PFSK-1 (cell line): ENCODE data around the gene LSM12.

ENCODE experiments used
- FOXP2 ChIP-seq: optimal IDR thresholded peaks from 2 replicates; pipeline ENCODE3; 2011; ENCODE audit warnings: borderline replicate concordance, control low read depth, inconsistent platforms; ENCODE audit not compliant: insufficient read depth; ENCODE audit errors: extremely low read length, extremely low read depth
- POLR2AphosphoS5 ChIP-seq: IDR thresholded peaks from 2 replicates; pipeline ENCODE4 v1.6.1; 2012; ENCODE audit warnings: low read depth, mild to moderate bottlenecking, control low read depth, low read length, moderate library complexity
- SIN3A ChIP-seq: IDR thresholded peaks from 2 replicates; pipeline ENCODE4 v1.6.1; 2012; ENCODE audit warnings: mild to moderate bottlenecking, low read length, moderate library complexity, borderline replicate concordance; ENCODE audit not compliant: insufficient read depth
- TAF1 ChIP-seq: IDR thresholded peaks from 2 replicates; pipeline ENCODE4 v1.6.1; 2012; ENCODE audit warnings: low read length, control low read depth, borderline replicate concordance; ENCODE audit not compliant: insufficient read depth
- TF ChIP-seq, protein P1 (sequence below), 2 experiments: IDR thresholded peaks; 2 replicates each; pipeline versions ENCODE4 v1.6.1 to v1.8.0; 2011 to 2012; ENCODE audit warnings: low read depth in 2 of 2, low read length in 2 of 2, control low read depth in 1 of 2, inconsistent platforms in 1 of 2, mild to moderate bottlenecking in 1 of 2, moderate library complexity in 1 of 2; ENCODE audit not compliant: insufficient read depth in 1 of 2

Gene LSM12

DNA sequence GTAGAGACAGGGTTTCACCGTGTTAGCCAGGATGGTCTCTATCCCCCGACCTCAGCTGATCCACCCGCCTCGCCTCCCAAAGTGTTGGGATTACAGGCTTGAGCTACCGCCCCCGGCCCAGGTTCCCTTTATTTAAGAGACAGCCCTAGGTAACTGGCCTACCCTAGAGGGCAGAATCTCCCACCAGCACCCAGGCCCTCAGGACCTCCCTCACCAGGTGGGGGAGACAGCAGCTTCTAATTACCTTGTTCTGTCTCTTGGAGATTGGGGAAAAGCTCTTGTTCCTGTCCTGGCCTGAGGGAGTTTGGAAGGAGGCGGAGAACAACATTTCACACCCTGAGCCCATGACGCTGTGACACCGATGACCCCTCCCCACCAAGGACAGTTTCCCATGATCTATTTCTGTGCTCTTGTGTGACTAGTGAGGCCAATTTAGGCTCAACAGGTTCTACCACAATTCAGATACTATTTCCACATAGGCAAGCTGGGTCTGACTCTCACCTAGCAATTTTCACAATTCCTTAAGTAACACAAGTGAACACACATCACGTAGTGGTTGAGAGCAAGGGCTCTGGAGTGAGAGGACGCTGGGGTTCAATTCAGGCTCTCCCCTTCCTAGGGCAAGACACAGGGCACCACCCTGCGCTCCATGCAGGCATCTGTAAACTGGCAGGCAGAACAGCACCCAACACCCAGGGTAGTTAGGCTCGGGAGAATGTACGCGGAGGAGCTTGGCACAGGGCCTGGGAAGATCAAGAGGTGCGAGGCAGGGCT lies 36.6 kb upstream of the LSM12 start:
- TF ChIP-seq, protein P1, sequence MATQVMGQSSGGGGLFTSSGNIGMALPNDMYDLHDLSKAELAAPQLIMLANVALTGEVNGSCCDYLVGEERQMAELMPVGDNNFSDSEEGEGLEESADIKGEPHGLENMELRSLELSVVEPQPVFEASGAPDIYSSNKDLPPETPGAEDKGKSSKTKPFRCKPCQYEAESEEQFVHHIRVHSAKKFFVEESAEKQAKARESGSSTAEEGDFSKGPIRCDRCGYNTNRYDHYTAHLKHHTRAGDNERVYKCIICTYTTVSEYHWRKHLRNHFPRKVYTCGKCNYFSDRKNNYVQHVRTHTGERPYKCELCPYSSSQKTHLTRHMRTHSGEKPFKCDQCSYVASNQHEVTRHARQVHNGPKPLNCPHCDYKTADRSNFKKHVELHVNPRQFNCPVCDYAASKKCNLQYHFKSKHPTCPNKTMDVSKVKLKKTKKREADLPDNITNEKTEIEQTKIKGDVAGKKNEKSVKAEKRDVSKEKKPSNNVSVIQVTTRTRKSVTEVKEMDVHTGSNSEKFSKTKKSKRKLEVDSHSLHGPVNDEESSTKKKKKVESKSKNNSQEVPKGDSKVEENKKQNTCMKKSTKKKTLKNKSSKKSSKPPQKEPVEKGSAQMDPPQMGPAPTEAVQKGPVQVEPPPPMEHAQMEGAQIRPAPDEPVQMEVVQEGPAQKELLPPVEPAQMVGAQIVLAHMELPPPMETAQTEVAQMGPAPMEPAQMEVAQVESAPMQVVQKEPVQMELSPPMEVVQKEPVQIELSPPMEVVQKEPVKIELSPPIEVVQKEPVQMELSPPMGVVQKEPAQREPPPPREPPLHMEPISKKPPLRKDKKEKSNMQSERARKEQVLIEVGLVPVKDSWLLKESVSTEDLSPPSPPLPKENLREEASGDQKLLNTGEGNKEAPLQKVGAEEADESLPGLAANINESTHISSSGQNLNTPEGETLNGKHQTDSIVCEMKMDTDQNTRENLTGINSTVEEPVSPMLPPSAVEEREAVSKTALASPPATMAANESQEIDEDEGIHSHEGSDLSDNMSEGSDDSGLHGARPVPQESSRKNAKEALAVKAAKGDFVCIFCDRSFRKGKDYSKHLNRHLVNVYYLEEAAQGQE (IDR thresholded peaks at IDR 0.05; ENCODE audit: insufficient read depth in 1 of 2, low read depth in 2 of 2, low read length in 2 of 2): no peak
- TF ChIP-seq SIN3A: no peak
- no peak for TF ChIP-seq TAF1
- TF ChIP-seq POLR2AphosphoS5: no peak
- TF ChIP-seq FOXP2: no peak

DNA sequence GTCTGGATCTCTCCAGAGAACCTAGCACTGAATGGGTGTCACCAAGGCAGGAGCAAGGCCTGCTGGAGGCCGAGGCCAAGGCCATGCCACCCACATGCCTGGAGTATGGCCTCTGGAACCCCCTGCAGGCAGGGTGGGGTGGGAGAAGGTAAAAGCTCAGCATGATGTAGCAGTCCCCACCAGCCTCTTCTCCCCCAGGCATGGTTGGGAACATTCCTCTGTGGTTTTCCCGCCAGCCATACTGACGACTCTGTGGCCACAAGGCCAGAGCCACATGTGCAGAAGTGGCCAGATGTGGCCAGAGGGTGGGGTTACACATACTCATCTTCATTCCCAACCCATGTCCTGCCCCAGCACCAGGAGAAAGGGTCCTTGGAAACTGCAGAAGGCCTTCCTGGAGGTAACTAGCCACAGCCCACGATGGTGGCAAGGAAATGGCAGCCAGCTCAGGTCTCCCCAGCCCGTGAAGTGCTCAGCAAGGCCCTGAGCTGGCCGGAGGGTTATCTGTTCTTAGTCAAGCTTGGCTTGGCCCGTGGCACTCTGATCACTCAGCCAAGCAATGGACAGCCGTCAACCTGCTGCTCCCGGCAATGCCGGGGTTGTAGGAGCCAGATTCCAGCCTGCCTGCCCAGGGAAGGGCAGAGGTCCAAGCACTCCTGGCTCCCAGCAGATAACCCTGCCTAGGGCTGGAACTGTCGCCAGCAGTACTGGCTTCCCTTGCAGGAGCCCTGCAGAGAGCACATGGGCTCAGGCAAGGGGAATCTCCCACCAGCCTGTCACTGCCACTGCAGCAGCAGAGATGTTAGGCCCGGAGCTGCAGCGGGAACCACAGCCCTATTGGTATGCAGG lies 30.9 kb upstream of the LSM12 start:
- no peak for TF ChIP-seq SIN3A
- TF ChIP-seq TAF1: no peak
- no peak for TF ChIP-seq POLR2AphosphoS5
- no peak for TF ChIP-seq FOXP2
- TF ChIP-seq, protein P1 (IDR thresholded peaks at IDR 0.05; ENCODE audit: insufficient read depth in 1 of 2, low read depth in 2 of 2, low read length in 2 of 2): no peak

DNA sequence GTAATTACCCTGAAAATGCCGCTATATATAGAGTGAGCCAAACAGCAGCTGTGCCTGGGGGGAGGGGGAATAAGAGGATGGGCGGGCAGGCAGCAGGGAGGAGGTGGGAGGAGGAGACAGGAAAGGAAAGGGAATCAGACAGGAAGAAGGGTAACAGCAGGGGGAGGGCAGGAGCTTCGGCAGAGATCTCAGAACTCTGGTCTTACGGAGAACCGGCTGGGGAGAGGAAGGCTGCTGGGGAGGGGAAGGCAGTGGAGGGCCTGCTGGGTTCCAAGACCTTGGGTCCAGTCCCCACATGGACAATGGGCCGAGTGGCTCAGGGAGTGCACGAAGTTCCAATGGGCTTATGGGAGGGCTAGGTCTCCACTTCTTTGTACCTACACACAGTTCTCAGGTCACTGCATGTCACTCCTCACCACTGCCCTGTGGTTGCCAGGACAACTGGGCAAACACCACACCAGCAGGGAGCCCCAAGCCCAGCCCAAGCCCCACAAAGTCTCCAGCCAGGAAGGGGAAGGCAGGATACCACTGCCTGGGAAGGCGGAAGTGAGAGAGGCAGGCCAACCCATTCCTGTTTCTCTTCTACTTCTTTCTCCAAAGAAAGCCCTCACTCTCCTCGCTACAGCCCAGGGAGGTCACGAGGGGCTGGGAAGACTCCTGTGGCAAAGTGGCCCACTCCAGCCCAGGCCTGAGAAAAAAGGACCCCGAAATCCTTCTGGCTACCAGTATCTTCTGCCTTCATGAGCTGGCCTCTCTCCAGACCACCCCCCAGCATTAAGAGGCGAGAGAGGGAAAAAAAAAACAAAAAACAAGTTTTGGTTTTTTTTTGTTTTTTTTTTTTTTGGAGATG lies 29.4 kb upstream of the LSM12 start:
- TF ChIP-seq SIN3A (peak; percentile 93; the same call in 1 of the 2 replicates), FOXP2 (peak; percentile 63), TAF1 (peak; percentile 85; the same call in 1 of the 2 replicates), POLR2AphosphoS5 (peak; percentile 94)
- TF ChIP-seq, protein P1 (IDR thresholded peaks at IDR 0.05; ENCODE audit: insufficient read depth in 1 of 2, low read depth in 2 of 2, low read length in 2 of 2): peak in 1 of 2 experiments; percentile 69; a peak in 2 of 4 replicates

DNA sequence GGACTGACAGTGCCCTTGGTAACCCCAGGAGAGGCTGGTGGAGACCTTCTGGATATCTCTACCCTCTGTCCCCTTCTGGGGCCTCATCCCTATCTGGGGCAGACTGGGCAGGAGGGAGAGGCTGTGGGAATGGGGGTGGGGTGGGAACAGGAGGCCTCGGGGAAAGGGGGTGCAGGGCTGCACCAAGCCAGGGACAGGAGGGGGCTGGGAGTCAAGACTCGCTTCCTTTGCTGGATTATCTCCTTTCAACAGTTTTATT lies 28.8 kb upstream of the LSM12 start:
- TF ChIP-seq SIN3A (no peak), FOXP2 (no peak), POLR2AphosphoS5 (no peak), TAF1 (no peak)
- TF ChIP-seq, protein P1 (IDR thresholded peaks at IDR 0.05; ENCODE audit: insufficient read depth in 1 of 2, low read depth in 2 of 2, low read length in 2 of 2): no peak
